Measurements from ENCODE around the gene PCDH8. TPM values are rescaled to one million over a fixed set of nuclear protein-coding genes. Genes with fewer than 3 reads are reported as not detected.
A peak's percentile ranks its signal among the peaks of the same experiment; 100 is the strongest.

The PCDH8 gene, protein sequence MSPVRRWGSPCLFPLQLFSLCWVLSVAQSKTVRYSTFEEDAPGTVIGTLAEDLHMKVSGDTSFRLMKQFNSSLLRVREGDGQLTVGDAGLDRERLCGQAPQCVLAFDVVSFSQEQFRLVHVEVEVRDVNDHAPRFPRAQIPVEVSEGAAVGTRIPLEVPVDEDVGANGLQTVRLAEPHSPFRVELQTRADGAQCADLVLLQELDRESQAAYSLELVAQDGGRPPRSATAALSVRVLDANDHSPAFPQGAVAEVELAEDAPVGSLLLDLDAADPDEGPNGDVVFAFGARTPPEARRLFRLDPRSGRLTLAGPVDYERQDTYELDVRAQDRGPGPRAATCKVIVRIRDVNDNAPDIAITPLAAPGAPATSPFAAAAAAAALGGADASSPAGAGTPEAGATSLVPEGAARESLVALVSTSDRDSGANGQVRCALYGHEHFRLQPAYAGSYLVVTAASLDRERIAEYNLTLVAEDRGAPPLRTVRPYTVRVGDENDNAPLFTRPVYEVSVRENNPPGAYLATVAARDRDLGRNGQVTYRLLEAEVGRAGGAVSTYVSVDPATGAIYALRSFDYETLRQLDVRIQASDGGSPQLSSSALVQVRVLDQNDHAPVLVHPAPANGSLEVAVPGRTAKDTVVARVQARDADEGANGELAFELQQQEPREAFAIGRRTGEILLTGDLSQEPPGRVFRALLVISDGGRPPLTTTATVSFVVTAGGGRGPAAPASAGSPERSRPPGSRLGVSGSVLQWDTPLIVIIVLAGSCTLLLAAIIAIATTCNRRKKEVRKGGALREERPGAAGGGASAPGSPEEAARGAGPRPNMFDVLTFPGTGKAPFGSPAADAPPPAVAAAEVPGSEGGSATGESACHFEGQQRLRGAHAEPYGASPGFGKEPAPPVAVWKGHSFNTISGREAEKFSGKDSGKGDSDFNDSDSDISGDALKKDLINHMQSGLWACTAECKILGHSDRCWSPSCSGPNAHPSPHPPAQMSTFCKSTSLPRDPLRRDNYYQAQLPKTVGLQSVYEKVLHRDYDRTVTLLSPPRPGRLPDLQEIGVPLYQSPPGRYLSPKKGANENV
- not detected in 2 replicates for polyA plus RNA-seq (2011; rRNA removed)
- polyA minus RNA-seq (2011; rRNA and poly(A)+ RNA removed), result not detected in 2 replicates

DNA sequence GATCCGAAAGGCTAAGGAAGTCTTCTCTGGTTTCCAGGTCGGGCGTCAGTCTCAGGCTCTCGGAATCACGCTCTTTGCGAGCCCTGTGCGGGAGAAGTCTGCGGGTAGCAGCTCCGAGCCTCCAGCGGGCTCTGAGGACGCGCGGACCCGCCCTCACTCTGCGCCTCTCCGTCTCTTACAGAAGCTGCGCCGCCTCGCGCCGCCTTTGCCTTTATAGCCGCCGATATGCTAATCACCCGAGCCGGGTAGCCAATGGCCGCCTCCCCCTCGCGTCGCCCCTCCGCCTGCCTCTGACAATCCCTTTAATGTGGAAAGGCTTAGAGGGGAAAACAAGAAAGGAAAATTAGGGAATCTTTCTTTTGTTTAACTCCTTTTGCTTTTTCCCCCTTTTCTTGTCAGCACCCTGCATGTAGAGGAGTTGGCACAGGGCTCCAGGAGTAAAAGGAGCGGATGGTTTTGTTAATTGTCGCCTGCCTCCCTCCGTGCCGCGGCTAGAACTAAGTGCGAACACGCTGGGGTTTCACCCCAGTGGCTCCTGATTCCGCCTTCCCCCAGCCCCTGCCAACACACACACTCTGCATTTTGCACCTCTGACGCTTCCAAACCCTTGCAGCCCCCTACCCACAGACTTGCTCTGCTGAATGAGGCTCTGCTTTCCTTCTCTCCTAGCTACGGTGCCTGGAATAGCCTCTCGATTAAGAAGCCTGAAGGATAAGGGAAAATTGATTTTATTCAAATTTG lies at the start of gene PCDH8:
Gene PCDH8, minus strand, starts transcription at position 186 of the 741 bp plus-strand sequence. CDS start 204 bp downstream, outside the sequence.
- DNase-seq (ENCODE audit: low read depth, low spot score), result no peak
- Histone ChIP-seq H3K27me3 (ENCODE audit: control insufficient read depth, insufficient read depth, low read length) (peaks cover 68% of the 10 kb centered on the region), H3K9me3 (ENCODE audit: control insufficient read depth, insufficient read depth, low read length) (peaks cover 40% of the 10 kb centered on the region; the same call in 1 of the 2 replicates), H3K4me3 (ENCODE audit: low read depth, low read length) (no peak within 1 kb of the TSS), H3K27ac (ENCODE audit: low read depth, low read length) (no peak within 1 kb of the TSS)
- TF ChIP-seq, protein P1, sequence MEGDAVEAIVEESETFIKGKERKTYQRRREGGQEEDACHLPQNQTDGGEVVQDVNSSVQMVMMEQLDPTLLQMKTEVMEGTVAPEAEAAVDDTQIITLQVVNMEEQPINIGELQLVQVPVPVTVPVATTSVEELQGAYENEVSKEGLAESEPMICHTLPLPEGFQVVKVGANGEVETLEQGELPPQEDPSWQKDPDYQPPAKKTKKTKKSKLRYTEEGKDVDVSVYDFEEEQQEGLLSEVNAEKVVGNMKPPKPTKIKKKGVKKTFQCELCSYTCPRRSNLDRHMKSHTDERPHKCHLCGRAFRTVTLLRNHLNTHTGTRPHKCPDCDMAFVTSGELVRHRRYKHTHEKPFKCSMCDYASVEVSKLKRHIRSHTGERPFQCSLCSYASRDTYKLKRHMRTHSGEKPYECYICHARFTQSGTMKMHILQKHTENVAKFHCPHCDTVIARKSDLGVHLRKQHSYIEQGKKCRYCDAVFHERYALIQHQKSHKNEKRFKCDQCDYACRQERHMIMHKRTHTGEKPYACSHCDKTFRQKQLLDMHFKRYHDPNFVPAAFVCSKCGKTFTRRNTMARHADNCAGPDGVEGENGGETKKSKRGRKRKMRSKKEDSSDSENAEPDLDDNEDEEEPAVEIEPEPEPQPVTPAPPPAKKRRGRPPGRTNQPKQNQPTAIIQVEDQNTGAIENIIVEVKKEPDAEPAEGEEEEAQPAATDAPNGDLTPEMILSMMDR (IDR thresholded peaks at IDR 0.05; ENCODE audit: low read depth, low read length), result no peak
- CTCF ChIA-PET, result no interaction called here
- POLR2A ChIA-PET, result no interaction called here

DNA sequence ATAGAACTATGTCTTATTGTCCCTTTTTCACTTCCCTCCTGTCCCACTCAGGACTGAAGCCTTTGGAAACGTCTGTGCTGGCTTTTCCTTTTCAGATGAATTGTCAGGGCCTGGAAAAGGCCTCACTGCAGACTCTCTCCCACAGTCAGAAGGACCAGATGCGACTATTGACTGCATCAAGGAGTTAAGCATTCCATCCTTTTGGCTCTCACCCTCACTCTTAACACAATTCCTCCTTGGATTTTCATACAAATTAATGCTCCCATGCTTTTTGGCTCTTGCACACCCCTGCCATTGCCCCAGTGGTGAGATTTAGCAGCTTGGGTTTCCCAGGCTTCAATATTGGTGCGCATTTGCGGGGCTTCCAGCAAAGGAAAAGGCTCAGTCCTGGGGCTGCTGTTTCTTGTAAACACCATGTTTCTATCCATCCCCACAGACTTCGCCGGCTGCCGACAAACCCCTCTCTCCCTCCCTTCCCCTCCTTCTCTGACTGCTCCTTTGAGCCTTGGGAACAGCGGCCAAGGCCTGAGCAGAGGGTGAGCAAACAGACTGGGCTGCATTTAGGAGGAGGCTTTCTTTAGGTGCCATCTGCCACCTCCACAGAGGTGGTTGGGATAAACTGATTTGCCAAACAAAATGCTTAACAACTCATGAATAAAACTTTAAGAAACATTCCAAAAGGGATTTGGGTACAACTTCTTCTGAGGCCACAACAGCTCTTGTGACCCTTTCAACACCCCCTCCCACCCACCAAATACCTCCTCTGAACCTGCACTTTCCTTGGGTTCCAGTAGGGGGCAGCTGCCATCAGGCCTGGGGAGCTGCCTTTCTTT lies 48.6 kb upstream of the PCDH8 start:
- TF ChIP-seq, protein P1 (IDR thresholded peaks at IDR 0.05; ENCODE audit: low read depth, low read length), result peak; percentile 33; the same call in 1 of the 2 replicates
- no peak overlapping the region for H3K27ac ChIP-seq (ENCODE audit: low read depth, low read length)
- no peaks in the 10 kb centered on the region; the same call in 1 of the 2 replicates for H3K9me3 ChIP-seq (ENCODE audit: control insufficient read depth, insufficient read depth, low read length)
- no peak for DNase-seq (ENCODE audit: low read depth, low spot score)
- no peak overlapping the region for H3K4me3 ChIP-seq (ENCODE audit: low read depth, low read length)
- ChIA-PET CTCF (interaction anchor here (0.6 kb wide), 2 partner anchors 47 to 1561 kb away, joined by 3 to 4 read pairs; no protein-coding TSS in a partner anchor), POLR2A (no interaction called here)
- H3K27me3 ChIP-seq (ENCODE audit: control insufficient read depth, insufficient read depth, low read length), result no peaks in the 10 kb centered on the region

DNA sequence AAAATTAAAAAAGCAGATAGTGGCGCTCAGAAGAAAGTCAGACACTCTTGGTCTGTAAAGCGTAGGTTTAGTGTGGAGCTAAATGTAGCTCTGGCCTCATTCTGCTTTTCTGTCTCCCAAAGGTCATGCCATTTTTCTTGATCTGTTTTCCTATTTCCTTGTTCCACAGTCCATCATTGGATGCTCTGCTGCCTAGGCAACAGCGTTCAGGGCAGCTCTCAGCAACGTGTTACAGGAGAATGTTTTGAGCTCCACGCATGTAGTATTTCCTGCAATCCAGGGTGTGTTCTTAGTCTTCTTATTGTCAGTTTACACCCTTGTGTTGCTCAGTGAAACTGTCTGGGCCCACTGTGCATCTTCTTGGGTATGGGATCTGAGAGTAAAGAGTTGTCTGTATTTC lies 46.0 kb upstream of the PCDH8 start:
- DNase-seq (ENCODE audit: low read depth, low spot score), result no peak
- Histone ChIP-seq H3K27ac (ENCODE audit: low read depth, low read length) (no peak overlapping the region), H3K9me3 (ENCODE audit: control insufficient read depth, insufficient read depth, low read length) (no peaks in the 10 kb centered on the region; the same call in 1 of the 2 replicates), H3K27me3 (ENCODE audit: control insufficient read depth, insufficient read depth, low read length) (no peaks in the 10 kb centered on the region), H3K4me3 (ENCODE audit: low read depth, low read length) (no peak overlapping the region)
- ChIA-PET CTCF (no interaction called here), POLR2A (no interaction called here)
- TF ChIP-seq, protein P1 (IDR thresholded peaks at IDR 0.05; ENCODE audit: low read depth, low read length), result no peak

DNA sequence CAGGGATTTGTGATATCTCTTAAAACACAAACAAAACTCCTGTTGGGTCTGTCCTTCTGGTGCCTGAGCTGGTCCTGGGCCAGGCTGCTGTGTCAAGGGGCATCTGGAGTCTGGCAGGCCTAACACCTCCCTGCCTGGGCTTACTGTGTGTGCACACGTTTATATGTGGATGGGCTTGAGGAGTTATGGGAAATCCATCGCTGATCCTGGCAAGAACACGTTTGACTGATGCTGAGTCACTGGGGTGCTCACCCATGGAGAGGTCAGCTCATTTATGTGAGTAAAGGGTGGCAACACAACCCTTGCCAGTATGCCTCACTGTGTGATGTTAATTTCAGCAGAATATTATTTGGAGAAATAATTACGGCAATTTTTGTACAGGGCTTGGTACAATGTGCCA lies 44.5 kb upstream of the PCDH8 start:
- POLR2A ChIA-PET, result no interaction called here
- Histone ChIP-seq H3K27me3 (ENCODE audit: control insufficient read depth, insufficient read depth, low read length) (no peaks in the 10 kb centered on the region), H3K4me3 (ENCODE audit: low read depth, low read length) (no peak overlapping the region), H3K9me3 (ENCODE audit: control insufficient read depth, insufficient read depth, low read length) (no peaks in the 10 kb centered on the region), H3K27ac (ENCODE audit: low read depth, low read length) (no peak overlapping the region)
- DNase-seq (ENCODE audit: low read depth, low spot score), result no peak
- TF ChIP-seq, protein P1 (IDR thresholded peaks at IDR 0.05; ENCODE audit: low read depth, low read length), result no peak
- CTCF ChIA-PET, result no interaction called here
